PC-9 (cell line): ENCODE data around the gene SPATA16. TPM values are rescaled to one million over a fixed set of nuclear protein-coding genes. Genes with fewer than 3 reads are reported as not detected.

Source experiments
- BruUV-seq: library from RNA; stranded (reverse); fragments of 400-500 nt; replicated peaks from 2 replicates; lab custom pipeline; 2021; lab: Mats Ljungman, UMichigan
- CTCF ChIA-PET: fragments of 300-600 bp; sonication (Branson Sonifier 250); formaldehyde crosslinking; loops from one replicate; lab custom pipeline; 2022; ENCODE audit warnings: antibody characterized with exemption; lab: Charles Lee
- POLR2A ChIA-PET: fragments of 300-600 bp; sonication (Branson Sonifier 250); formaldehyde crosslinking; loops from one replicate; lab custom pipeline; 2022; ENCODE audit warnings: antibody characterized with exemption; ENCODE audit not compliant: unreplicated experiment; lab: Charles Lee
- DNase-seq, 2 experiments: peaks; one replicate each; pipeline versions ENCODE4 v3.0.0 to v3.0.0-alpha.2; 2015 to 2022; ENCODE audit warnings: mixed read lengths in 1 of 2
- H2AFZ ChIP-seq: fragments of 200-600 bp; sonication (generic); 2 replicates; pipeline ENCODE4 v1.8.1; 2017; ENCODE audit warnings: antibody characterized with exemption
- H3F3A ChIP-seq: fragments of 200-600 bp; sonication (generic); 2 replicates; pipeline ENCODE4 v1.8.1; 2017; ENCODE audit warnings: antibody characterized with exemption, mild to moderate bottlenecking, low read depth; ENCODE audit not compliant: insufficient read depth
- H3K27ac ChIP-seq: fragments of 200-600 bp; sonication (generic); 2 replicates; pipeline ENCODE4 v1.6.1; 2016; ENCODE audit warnings: mixed run types
- H3K27me3 ChIP-seq: fragments of 200-600 bp; sonication (generic); 2 replicates; pipeline ENCODE4 v1.6.1; 2016; ENCODE audit warnings: low read depth, mixed run types; ENCODE audit not compliant: insufficient read depth
- H3K36me3 ChIP-seq: fragments of 200-600 bp; sonication (generic); 2 replicates; pipeline ENCODE4 v1.6.1; 2016; ENCODE audit warnings: low read depth, mixed run types
- H3K4me1 ChIP-seq: fragments of 200-600 bp; sonication (generic); replicated peaks from 2 replicates; pipeline ENCODE4 v1.6.1; 2016; ENCODE audit warnings: mixed run types; ENCODE audit not compliant: insufficient read depth
- H3K4me2 ChIP-seq: fragments of 200-600 bp; sonication (generic); 2 replicates; pipeline ENCODE4 v1.6.1; 2017; ENCODE audit warnings: mixed run types
- H3K4me3 ChIP-seq: fragments of 200-600 bp; sonication (generic); 2 replicates; pipeline ENCODE4 v1.6.1; 2016; ENCODE audit warnings: mixed run types
- H3K79me2 ChIP-seq: fragments of 200-600 bp; sonication (generic); 2 replicates; pipeline ENCODE4 v1.6.1; 2017; ENCODE audit warnings: low read depth, mixed run types
- H3K9me2 ChIP-seq: fragments of 200-600 bp; sonication (generic); 2 replicates; pipeline ENCODE4 v1.8.1; 2017; ENCODE audit warnings: mild to moderate bottlenecking; ENCODE audit not compliant: insufficient read depth
- H3K9me3 ChIP-seq: fragments of 200-600 bp; sonication (generic); 2 replicates; pipeline ENCODE4 v1.8.1; 2016; ENCODE audit warnings: low read depth; ENCODE audit not compliant: insufficient read depth
- H4K20me1 ChIP-seq: fragments of 200-600 bp; sonication (generic); 2 replicates; pipeline ENCODE4 v1.8.1; 2017; ENCODE audit not compliant: insufficient read depth
- EZH2 ChIP-seq: fragments of 200-600 bp; sonication (generic); IDR thresholded peaks from 2 replicates; pipeline ENCODE4 v1.8.0; 2017; ENCODE audit warnings: antibody characterized with exemption, low read depth
- intact Hi-C: fragments of 100-400 bp; cut with micrococcal nuclease; formaldehyde crosslinking; loops from one replicate; pipeline ENCODE4 v1.10.0; 2022; ENCODE audit not compliant: unreplicated experiment
- total RNA-seq: library from RNA; stranded (reverse); gene quantifications from 2 replicates; pipeline ENCODE4 v1.2.3, GENCODE V29; 2021
- TF ChIP-seq, protein P1 (sequence below): fragments of 200-600 bp; sonication (generic); conservative IDR thresholded peaks from 2 replicates; pipeline ENCODE4 v1.6.1; 2017; ENCODE audit warnings: mixed run types, antibody characterized with exemption, mild to moderate bottlenecking, moderate library complexity

SPATA16 gene
- total RNA-seq, 1 experiment from 2014 or later, result not detected

DNA sequence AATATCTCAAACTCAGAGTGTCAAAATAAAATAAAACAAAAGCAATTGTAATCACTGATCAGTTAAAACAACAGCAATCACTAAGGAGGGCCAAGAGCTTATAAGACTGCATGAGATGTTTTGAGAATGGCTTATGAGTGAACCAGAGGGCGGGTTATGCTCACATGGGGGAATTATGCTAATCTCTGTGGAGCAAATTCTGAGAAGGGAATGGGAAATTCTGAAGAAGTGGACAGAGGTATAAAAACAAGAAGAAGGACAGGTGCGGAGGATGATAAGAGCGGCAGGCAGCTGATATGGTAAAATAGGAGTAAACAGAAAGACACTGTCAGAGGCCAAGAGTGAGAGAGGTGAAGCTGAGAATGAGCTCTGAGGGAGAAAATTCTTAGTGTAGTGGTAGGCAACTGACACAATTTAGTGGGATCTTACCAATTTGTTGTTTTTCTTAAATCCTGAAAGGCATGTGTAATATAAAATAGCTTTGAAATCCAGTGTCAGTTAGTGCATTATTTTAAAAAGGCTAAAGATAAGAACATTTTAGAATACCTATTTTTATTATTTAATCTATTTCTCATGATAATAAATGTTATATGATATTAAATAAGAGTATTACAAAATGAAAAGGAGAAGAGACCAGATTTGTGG, 133.8 kb downstream of the SPATA16 start:
- Histone ChIP-seq H3K4me1 (no peaks in the 10 kb centered on the region), H3K27me3 (no peaks in the 10 kb centered on the region), H3K79me2 (no peaks in the 10 kb centered on the region), H2AFZ (no peak overlapping the region; the same call in 1 of the 2 replicates), H3K9me3 (no peaks in the 10 kb centered on the region), H3K9me2 (no peaks in the 10 kb centered on the region), H3K4me3 (no peak overlapping the region), H3K4me2 (no peak overlapping the region), H4K20me1 (no peaks in the 10 kb centered on the region), H3K27ac (no peak overlapping the region), H3F3A (no peaks in the 10 kb centered on the region), H3K36me3 (no peaks in the 10 kb centered on the region)
- ChIA-PET CTCF (interaction anchor here (0.6 kb wide), 2 partner anchors 33 to 571 kb away, joined by 3 read pairs; no protein-coding TSS in a partner anchor), POLR2A (no interaction called here)
- TF ChIP-seq EZH2, result no peak
- TF ChIP-seq, protein P1, sequence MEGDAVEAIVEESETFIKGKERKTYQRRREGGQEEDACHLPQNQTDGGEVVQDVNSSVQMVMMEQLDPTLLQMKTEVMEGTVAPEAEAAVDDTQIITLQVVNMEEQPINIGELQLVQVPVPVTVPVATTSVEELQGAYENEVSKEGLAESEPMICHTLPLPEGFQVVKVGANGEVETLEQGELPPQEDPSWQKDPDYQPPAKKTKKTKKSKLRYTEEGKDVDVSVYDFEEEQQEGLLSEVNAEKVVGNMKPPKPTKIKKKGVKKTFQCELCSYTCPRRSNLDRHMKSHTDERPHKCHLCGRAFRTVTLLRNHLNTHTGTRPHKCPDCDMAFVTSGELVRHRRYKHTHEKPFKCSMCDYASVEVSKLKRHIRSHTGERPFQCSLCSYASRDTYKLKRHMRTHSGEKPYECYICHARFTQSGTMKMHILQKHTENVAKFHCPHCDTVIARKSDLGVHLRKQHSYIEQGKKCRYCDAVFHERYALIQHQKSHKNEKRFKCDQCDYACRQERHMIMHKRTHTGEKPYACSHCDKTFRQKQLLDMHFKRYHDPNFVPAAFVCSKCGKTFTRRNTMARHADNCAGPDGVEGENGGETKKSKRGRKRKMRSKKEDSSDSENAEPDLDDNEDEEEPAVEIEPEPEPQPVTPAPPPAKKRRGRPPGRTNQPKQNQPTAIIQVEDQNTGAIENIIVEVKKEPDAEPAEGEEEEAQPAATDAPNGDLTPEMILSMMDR, result no peak
- intact Hi-C loops, result no loop called here
- DNase-seq, result no peak
- BruUV-seq, result no TSS peak

DNA sequence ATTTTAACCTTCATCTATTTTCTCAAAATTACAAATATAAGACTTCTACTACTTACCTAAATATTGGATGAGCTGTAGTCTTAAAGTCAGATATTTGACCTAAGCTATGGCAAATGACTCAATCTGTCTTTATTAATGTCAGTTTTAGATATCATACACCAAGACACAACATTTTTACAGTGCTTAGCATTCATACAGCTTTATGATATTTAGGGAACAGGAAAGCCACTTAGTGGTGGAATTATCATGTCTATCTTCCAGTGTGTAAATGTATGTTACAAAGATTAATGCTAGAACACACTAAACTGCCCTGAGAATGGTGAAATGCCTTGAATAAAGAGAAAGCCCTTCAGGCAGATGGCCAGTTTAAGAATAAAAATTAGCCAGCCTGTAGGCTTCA, 135.0 kb downstream of the SPATA16 start:
- Histone ChIP-seq H3K9me2 (no peaks in the 10 kb centered on the region), H3K4me2 (no peak overlapping the region), H3F3A (no peaks in the 10 kb centered on the region), H3K79me2 (no peaks in the 10 kb centered on the region), H3K27me3 (no peaks in the 10 kb centered on the region), H3K4me1 (no peaks in the 10 kb centered on the region), H3K4me3 (no peak overlapping the region), H3K9me3 (no peaks in the 10 kb centered on the region), H2AFZ (no peak overlapping the region), H3K36me3 (no peaks in the 10 kb centered on the region), H3K27ac (no peak overlapping the region), H4K20me1 (no peaks in the 10 kb centered on the region)
- DNase-seq, result no peak
- intact Hi-C loops, result no loop called here
- POLR2A ChIA-PET, result interaction anchor here (0.6 kb wide), 1 partner anchor 27 kb away, joined by 3 read pairs; no protein-coding TSS in a partner anchor
- CTCF ChIA-PET, result no interaction called here
- TF ChIP-seq EZH2, result no peak
- TF ChIP-seq, protein P1, result no peak
- BruUV-seq, result no TSS peak

DNA sequence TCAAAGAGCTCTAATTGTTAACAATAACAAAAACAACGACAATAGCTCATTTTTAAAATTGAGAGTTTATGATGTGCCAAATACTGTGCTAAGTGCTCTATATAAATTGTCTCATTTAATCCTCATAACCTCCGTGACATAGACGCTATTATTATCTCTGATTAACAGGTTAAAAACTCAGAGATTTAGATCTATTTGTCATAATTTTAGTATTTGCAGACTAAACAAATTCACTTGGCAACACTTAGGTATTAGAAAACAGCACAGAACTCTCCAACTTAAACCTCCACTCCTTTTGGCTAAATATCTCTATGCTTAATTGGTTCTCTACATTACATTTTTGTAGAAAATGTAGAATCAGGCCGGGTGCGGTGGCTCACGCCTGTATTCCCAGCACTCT, 136.4 kb downstream of the SPATA16 start:
- no peaks in the 10 kb centered on the region for H3K9me2 ChIP-seq
- no peaks in the 10 kb centered on the region for H3K79me2 ChIP-seq
- H3K9me3 ChIP-seq, result no peaks in the 10 kb centered on the region
- no peaks in the 10 kb centered on the region for H4K20me1 ChIP-seq
- no peaks in the 10 kb centered on the region for H3K36me3 ChIP-seq
- TF ChIP-seq, protein P1, result no peak
- no peak for TF ChIP-seq EZH2
- intact Hi-C loops, result no loop called here
- H3F3A ChIP-seq, result no peaks in the 10 kb centered on the region
- no TSS peak for BruUV-seq
- H3K4me2 ChIP-seq, result no peak overlapping the region
- no peak overlapping the region for H3K4me3 ChIP-seq
- H3K4me1 ChIP-seq, result no peaks in the 10 kb centered on the region
- no peak overlapping the region for H3K27ac ChIP-seq
- POLR2A ChIA-PET, result no interaction called here
- no peak overlapping the region for H2AFZ ChIP-seq
- no peaks in the 10 kb centered on the region for H3K27me3 ChIP-seq
- CTCF ChIA-PET, result interaction anchor here (0.6 kb wide), 1 partner anchor 681 kb away, joined by 10 read pairs; no protein-coding TSS in a partner anchor
- no peak for DNase-seq
